ENCODE results near the gene SYPL1. TPM values are rescaled to one million over a fixed set of nuclear protein-coding genes. Genes with fewer than 3 reads are reported as not detected.
A peak's percentile ranks its signal among the peaks of the same experiment; 100 is the strongest.

The SYPL1 gene
- total RNA-seq, 1 experiment from 2014 or later: 53.6 TPM

- H3K4me3 ChIP-seq: no peak overlapping the region
- no peaks in the 10 kb centered on the region for H3K4me1 ChIP-seq (replicated peaks)
- H3K27ac ChIP-seq: no peak overlapping the region
- no peaks in the 10 kb centered on the region for H3K9me3 ChIP-seq (replicated peaks)
- DNase-seq (ENCODE audit: low read depth in 1 of 2, low spot score in 2 of 2): no peak
- H3K36me3 ChIP-seq: no peaks in the 10 kb centered on the region
- 0 out of 2 replicates have a peak, but pooled peaks cover 7% of the 10 kb centered on the region for H3K27me3 ChIP-seq (replicated peaks)
Observed at GRCh38 chr7:106054156-106054910, 57.8 kb downstream of the SYPL1 start.

GRCh38 chr7:106053109-106053508, 59.0 kb downstream of the SYPL1 start:
- 0 out of 2 replicates have a peak, but pooled peaks cover 7% of the 10 kb centered on the region for H3K27me3 ChIP-seq (replicated peaks)
- no peak for DNase-seq (ENCODE audit: low read depth in 1 of 2, low spot score in 2 of 2)
- H3K27ac ChIP-seq: no peak overlapping the region
- no peaks in the 10 kb centered on the region for H3K9me3 ChIP-seq (replicated peaks)
- H3K4me1 ChIP-seq (replicated peaks): no peaks in the 10 kb centered on the region
- H3K4me3 ChIP-seq: no peak overlapping the region
- H3K36me3 ChIP-seq: no peaks in the 10 kb centered on the region

- Histone ChIP-seq H3K36me3 (no peaks in the 10 kb centered on the region), H3K4me3 (no peak overlapping the region), H3K9me3 (replicated peaks) (no peaks in the 10 kb centered on the region), H3K4me1 (replicated peaks) (no peaks in the 10 kb centered on the region), H3K27me3 (replicated peaks) (0 out of 2 replicates have a peak, but pooled peaks cover 7% of the 10 kb centered on the region), H3K27ac (no peak overlapping the region)
- no peak for DNase-seq (ENCODE audit: low read depth in 1 of 2, low spot score in 2 of 2)
Observed at GRCh38 chr7:106052681-106053080, 59.4 kb downstream of the SYPL1 start.

GRCh38 chr7:106050746-106051117, 61.4 kb downstream of the SYPL1 start:
- DNase-seq (ENCODE audit: low read depth in 1 of 2, low spot score in 2 of 2): no peak
- Histone ChIP-seq H3K27me3 (replicated peaks) (peaks cover 9% of the 10 kb centered on the region; the same call in 1 of the 2 replicates), H3K27ac (no peak overlapping the region), H3K4me3 (no peak overlapping the region), H3K4me1 (replicated peaks) (no peaks in the 10 kb centered on the region), H3K9me3 (replicated peaks) (no peaks in the 10 kb centered on the region), H3K36me3 (no peaks in the 10 kb centered on the region)

- H3K4me1 ChIP-seq (replicated peaks): no peaks in the 10 kb centered on the region
- H3K36me3 ChIP-seq: no peaks in the 10 kb centered on the region
- H3K27ac ChIP-seq: no peak overlapping the region
- no peak overlapping the region for H3K4me3 ChIP-seq
- DNase-seq (ENCODE audit: low read depth in 1 of 2, low spot score in 2 of 2): peak in 1 of 2 experiments; percentile 22
- no peaks in the 10 kb centered on the region for H3K9me3 ChIP-seq (replicated peaks)
- peaks cover 10% of the 10 kb centered on the region; the same call in 1 of the 2 replicates for H3K27me3 ChIP-seq (replicated peaks)
Observed at GRCh38 chr7:106050002-106050745, 61.9 kb downstream of the SYPL1 start.

GRCh38 chr7:106049139-106049752, 62.9 kb downstream of the SYPL1 start:
- no peak overlapping the region for H3K27ac ChIP-seq
- no peaks in the 10 kb centered on the region for H3K36me3 ChIP-seq
- H3K9me3 ChIP-seq (replicated peaks): no peaks in the 10 kb centered on the region
- H3K4me3 ChIP-seq: no peak overlapping the region
- DNase-seq (ENCODE audit: low read depth in 1 of 2, low spot score in 2 of 2): no peak
- peaks cover 10% of the 10 kb centered on the region; the same call in 1 of the 2 replicates for H3K27me3 ChIP-seq (replicated peaks)
- no peaks in the 10 kb centered on the region for H3K4me1 ChIP-seq (replicated peaks)

- no peaks in the 10 kb centered on the region for H3K36me3 ChIP-seq
- no peaks in the 10 kb centered on the region for H3K9me3 ChIP-seq (replicated peaks)
- no peaks in the 10 kb centered on the region for H3K4me1 ChIP-seq (replicated peaks)
- H3K27ac ChIP-seq: no peak overlapping the region
- H3K4me3 ChIP-seq: no peak overlapping the region
- H3K27me3 ChIP-seq (replicated peaks): peaks cover 10% of the 10 kb centered on the region; the same call in 1 of the 2 replicates
- no peak for DNase-seq (ENCODE audit: low read depth in 1 of 2, low spot score in 2 of 2)
Observed at GRCh38 chr7:106048706-106049020, 63.4 kb downstream of the SYPL1 start.

GRCh38 chr7:106047818-106048705, 64.0 kb downstream of the SYPL1 start:
- no peak for DNase-seq (ENCODE audit: low read depth in 1 of 2, low spot score in 2 of 2)
- Histone ChIP-seq H3K9me3 (replicated peaks) (no peaks in the 10 kb centered on the region), H3K36me3 (no peaks in the 10 kb centered on the region), H3K4me1 (replicated peaks) (no peaks in the 10 kb centered on the region), H3K4me3 (no peak overlapping the region), H3K27me3 (replicated peaks) (peaks cover 8% of the 10 kb centered on the region; the same call in 1 of the 2 replicates), H3K27ac (no peak overlapping the region)

GRCh38 chr7:106047184-106047583, 64.9 kb downstream of the SYPL1 start:
- Histone ChIP-seq H3K4me3 (no peak overlapping the region), H3K9me3 (replicated peaks) (no peaks in the 10 kb centered on the region), H3K36me3 (no peaks in the 10 kb centered on the region), H3K27ac (no peak overlapping the region), H3K27me3 (replicated peaks) (peaks cover 4% of the 10 kb centered on the region; the same call in 1 of the 2 replicates), H3K4me1 (replicated peaks) (peaks cover 3% of the 10 kb centered on the region; the same call in 1 of the 2 replicates)
- DNase-seq (ENCODE audit: low read depth in 1 of 2, low spot score in 2 of 2): no peak

- Histone ChIP-seq H3K27me3 (replicated peaks) (peaks cover 4% of the 10 kb centered on the region; the same call in 1 of the 2 replicates), H3K9me3 (replicated peaks) (no peaks in the 10 kb centered on the region), H3K36me3 (no peaks in the 10 kb centered on the region), H3K4me1 (replicated peaks) (peaks cover 3% of the 10 kb centered on the region; the same call in 1 of the 2 replicates), H3K27ac (no peak overlapping the region), H3K4me3 (no peak overlapping the region)
- no peak for DNase-seq (ENCODE audit: low read depth in 1 of 2, low spot score in 2 of 2)
Observed at GRCh38 chr7:106045586-106045985, 66.5 kb downstream of the SYPL1 start.

- Histone ChIP-seq H3K9me3 (replicated peaks) (no peaks in the 10 kb centered on the region), H3K27me3 (replicated peaks) (peaks cover 4% of the 10 kb centered on the region; the same call in 1 of the 2 replicates), H3K4me3 (no peak overlapping the region), H3K27ac (no peak overlapping the region), H3K4me1 (replicated peaks) (peaks cover 3% of the 10 kb centered on the region; the same call in 1 of the 2 replicates), H3K36me3 (no peaks in the 10 kb centered on the region)
- DNase-seq (ENCODE audit: low read depth in 1 of 2, low spot score in 2 of 2): no peak
Observed at GRCh38 chr7:106045139-106045538, 67.0 kb downstream of the SYPL1 start.

- no peak for DNase-seq (ENCODE audit: low read depth in 1 of 2, low spot score in 2 of 2)
- peaks cover 3% of the 10 kb centered on the region; the same call in 1 of the 2 replicates for H3K4me1 ChIP-seq (replicated peaks)
- peaks cover 4% of the 10 kb centered on the region; the same call in 1 of the 2 replicates for H3K27me3 ChIP-seq (replicated peaks)
- no peaks in the 10 kb centered on the region for H3K9me3 ChIP-seq (replicated peaks)
- H3K36me3 ChIP-seq: no peaks in the 10 kb centered on the region
- no peak overlapping the region for H3K4me3 ChIP-seq
- no peak overlapping the region for H3K27ac ChIP-seq
Observed at GRCh38 chr7:106042196-106042611, 69.9 kb downstream of the SYPL1 start.

GRCh38 chr7:106041140-106041717, 70.9 kb downstream of the SYPL1 start:
- Histone ChIP-seq H3K4me1 (replicated peaks) (peaks cover 3% of the 10 kb centered on the region; the same call in 1 of the 2 replicates), H3K4me3 (no peak overlapping the region), H3K27me3 (replicated peaks) (peaks cover 4% of the 10 kb centered on the region; the same call in 1 of the 2 replicates), H3K9me3 (replicated peaks) (no peaks in the 10 kb centered on the region), H3K27ac (no peak overlapping the region), H3K36me3 (no peaks in the 10 kb centered on the region)
- peak in 1 of 2 experiments; percentile 35 for DNase-seq (ENCODE audit: low read depth in 1 of 2, low spot score in 2 of 2)
